ENCODE results near the gene ARHGEF16.

- TF ChIP-seq, protein P1, sequence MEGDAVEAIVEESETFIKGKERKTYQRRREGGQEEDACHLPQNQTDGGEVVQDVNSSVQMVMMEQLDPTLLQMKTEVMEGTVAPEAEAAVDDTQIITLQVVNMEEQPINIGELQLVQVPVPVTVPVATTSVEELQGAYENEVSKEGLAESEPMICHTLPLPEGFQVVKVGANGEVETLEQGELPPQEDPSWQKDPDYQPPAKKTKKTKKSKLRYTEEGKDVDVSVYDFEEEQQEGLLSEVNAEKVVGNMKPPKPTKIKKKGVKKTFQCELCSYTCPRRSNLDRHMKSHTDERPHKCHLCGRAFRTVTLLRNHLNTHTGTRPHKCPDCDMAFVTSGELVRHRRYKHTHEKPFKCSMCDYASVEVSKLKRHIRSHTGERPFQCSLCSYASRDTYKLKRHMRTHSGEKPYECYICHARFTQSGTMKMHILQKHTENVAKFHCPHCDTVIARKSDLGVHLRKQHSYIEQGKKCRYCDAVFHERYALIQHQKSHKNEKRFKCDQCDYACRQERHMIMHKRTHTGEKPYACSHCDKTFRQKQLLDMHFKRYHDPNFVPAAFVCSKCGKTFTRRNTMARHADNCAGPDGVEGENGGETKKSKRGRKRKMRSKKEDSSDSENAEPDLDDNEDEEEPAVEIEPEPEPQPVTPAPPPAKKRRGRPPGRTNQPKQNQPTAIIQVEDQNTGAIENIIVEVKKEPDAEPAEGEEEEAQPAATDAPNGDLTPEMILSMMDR (IDR thresholded peaks at IDR 0.05), result no peak
- no peak for TF ChIP-seq POLR2A (IDR thresholded peaks at IDR 0.05)
Measured at GRCh38 chr1:3430406-3430805, 24.1 kb upstream of the ARHGEF16 start.

Measured in heart left ventricle (tissue), 13 donors.